Right renal cortex interstitium (tissue), 3 donors: ENCODE data around the gene CSTA. TPM values are rescaled to one million over a fixed set of nuclear protein-coding genes. Genes with fewer than 3 reads are reported as not detected.

Experiments
- DNase-seq, 3 donors: peaks; one replicate each; pipeline ENCODE4 v3.0.0-alpha.2; 2013; ENCODE audit warnings: low read depth in 3 of 3, low spot score in 2 of 3
- polyA plus RNA-seq, 3 donors: library from polyadenylated mRNA; unstranded; fragments of 120-200 nt; gene quantifications; one replicate each; pipeline ENCODE4 v1.2.1, GENCODE V29; 2013; ENCODE audit not compliant: insufficient read length in 3 of 3

CSTA gene, protein sequence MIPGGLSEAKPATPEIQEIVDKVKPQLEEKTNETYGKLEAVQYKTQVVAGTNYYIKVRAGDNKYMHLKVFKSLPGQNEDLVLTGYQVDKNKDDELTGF
- polyA plus RNA-seq, result 1 to 10 TPM in 1 of 3 donors, under 1 TPM in 2; 0.37 to 1.2 (median 0.93) TPM

DNA sequence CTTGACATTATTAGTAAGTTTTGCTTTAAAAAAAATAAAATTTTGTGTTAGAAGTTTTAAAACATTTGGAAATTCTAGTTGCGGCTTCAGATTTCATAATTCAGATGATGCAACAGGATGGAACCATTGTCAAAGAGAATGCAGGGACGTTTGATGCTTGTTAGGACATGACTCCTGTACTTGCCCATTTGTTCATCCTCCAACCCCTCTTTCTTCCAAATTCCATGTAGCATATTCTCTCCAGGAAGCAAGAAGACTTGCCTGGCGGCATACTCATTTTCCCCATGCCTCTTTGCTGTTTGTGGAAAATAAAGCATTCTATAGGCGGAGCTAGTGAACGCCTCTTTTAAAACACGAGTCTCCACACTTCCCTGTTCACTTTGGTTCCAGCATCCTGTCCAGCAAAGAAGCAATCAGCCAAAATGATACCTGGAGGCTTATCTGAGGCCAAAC lies at the start of gene CSTA:
TSS of gene CSTA (plus strand) at position 378 of the 453 bp plus-strand sequence. CDS start at position 423, 45 bp downstream.
- DNase-seq, result no peak

DNA sequence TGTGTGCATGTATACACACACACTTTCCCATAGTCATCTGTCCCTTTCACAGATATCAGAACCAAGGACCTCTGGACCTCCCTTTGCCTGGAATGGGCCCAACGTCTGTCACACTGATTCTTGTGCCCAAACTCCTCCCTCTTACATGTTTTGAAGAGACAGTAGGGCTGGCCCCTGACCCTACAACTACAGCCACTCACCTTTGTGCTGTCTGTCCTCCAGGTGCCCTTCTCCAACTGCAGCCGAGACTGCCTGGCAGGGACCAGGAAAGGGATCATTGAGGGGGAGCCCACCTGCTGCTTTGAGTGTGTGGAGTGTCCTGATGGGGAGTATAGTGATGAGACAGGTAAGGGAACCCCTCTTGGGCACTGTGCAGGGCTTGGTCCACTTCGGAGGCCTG lies 43.2 kb upstream of the CSTA start:
- no peak for DNase-seq

GRCh38 chr3:122283796-122284445 lies 41.1 kb upstream of the CSTA start:
- DNase-seq, result no peak

GRCh38 chr3:122284486-122284885 lies 40.6 kb upstream of the CSTA start:
- DNase-seq, result no peak

GRCh38 chr3:122294359-122294758 lies 30.7 kb upstream of the CSTA start:
- DNase-seq, result no peak

DNA sequence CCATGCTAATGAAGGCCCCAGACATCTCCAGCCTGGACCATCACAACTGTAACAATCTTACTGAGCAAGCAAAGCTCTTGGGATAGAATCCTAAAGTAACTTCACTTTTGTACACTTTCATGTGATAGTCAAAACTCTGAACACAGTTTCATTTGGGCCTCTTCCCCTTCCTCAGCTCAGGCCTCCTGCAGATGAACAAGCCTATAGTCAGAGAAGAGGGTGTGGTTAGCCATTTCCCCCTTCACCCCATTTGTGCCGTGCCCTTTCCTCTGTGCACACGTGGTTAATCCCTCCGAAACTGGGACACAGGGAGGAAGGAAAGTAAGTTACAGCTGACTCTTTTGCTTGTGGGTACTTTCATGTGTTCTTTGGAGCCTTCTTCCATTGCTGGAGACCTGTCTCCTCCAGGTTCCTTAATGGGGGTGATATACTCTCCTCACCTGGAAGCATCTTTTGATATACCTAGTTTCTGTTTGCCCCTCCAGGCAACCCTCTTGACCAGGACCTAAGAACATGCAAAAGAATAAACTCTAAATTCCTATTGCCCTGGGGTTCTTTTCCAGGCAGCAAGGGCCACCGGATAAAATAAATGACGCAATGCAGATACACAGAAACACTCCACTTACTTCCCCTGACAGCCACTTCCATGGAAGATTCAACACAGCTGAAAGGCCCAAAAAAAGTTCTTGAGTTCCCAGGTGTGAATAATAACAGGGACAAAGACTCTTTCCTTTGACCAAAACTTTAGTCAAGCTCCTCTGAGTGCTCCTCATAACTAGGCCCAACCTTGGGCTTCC lies 29.6 kb upstream of the CSTA start:
- no peak for DNase-seq

DNA sequence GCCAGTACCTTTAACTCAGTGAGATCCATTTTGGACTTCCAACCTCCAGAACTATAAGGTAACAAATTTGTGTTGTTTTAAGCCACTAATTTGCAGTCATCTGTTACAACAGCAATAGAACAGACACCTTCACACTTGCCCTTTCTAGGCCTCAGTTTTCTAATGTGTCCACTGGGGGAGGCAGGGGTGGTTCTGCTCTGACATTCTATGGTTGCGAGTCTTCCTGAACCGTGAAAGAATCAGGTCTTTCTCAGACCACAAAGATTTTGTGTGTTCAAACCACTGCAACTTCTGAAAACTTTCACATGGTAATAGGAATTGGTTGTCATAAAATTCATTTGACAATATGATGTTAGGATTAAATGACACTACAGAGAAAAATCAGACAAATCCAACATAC lies 26.8 kb upstream of the CSTA start:
- DNase-seq, result no peak

GRCh38 chr3:122299215-122299614 lies 25.8 kb upstream of the CSTA start:
- no peak for DNase-seq

- no peak for DNase-seq
Observed at GRCh38 chr3:122299872-122300460, 25.1 kb upstream of the CSTA start.

DNA sequence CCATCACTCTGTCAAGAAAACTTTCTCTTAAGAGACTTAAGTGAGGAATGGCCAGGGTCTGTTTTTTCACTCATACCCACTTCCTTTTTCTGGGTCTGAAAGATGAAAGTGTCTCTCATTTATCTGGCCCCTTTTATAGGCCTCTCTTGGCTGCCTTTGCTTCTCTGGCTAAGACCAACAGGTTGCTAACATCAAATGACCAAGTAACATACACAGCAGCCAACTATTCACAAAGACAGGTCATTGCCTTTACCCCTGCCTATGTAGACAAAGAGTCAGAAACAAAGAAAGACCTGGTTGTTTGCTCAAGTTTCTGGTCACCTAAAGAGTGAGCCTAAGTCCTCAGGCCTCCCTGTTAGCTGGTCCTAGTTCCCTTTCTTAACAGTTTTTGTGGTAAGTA lies 24.0 kb upstream of the CSTA start:
- no peak for DNase-seq

DNA sequence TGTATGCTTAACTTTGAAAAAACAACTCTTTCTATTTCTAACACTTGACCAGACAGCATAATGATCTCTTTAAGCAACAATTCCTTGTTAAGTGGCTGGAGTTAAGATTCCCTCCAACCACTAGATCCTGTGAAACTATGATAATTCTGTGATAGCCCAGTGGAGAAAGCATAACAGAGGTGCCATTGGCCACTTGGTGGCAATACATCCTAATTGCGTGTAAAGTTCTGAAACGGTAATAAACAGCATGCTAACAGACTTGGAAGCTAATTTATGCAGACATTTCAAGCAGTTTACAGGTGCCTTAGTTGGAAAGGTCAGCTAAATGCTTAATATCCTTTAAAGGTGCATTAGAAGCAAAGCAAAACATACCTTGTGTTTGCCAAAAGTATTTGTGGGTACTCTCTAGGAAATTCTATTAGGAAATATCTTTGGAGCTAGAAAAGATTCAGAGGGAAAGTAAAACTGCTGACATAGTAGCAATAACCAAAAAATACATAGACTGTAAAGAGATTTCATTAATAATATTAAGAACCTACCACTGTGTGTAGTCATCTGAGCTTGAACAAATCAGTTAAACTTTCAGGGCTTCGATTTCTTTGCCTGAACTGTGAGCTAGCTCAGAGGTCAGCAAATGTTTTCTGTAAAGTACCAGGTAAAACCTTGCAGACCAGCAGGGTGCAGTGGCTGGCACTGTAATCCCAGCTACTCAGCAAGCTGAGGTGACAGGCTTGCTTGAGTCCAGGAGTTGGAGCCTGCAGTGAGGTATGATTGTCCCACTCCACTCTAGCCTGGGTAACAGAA lies 19.0 kb upstream of the CSTA start:
- no peak for DNase-seq

DNA sequence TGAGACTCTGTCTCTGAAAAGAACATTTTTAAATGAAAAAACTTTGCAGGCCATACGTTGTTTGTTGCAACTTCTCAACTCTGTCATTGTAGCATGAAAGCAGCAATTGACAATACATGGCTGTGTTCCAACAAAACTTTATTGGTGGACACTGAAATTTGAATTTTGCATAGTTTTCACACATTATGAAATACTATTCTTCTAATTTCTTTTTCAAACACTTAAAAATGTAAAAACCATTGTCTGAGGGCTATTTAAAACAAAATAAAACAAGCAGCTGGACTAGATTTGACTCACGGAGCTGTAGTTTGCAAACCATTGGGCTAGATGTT lies 18.5 kb upstream of the CSTA start:
- no peak for DNase-seq

DNA sequence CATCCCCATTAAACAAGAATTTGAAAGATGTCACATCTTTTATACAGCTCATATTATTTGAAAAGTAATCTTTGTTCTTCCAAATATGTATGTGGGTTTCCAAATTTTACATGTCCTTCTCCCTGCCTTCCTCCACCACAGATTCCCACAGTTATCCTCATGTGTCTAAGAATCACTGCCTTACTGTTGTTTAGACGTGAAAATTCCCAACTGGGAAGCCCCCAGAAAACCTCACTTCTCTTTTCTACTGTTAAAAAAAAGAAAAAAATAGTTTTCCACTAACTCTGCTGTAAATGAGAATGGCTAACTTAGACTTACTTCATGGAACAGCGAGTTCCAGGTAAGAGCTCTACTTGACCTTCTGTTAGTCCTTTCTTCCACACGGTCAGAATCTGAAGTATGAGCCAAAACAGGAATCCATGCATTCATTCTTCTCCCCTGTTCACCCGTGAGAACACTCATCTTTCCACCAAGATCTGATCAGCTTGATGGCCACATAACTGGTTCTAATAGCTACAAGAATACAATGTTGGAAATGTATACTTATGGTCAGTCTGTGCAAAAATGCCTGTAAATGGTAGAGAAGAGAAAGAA lies 17.9 kb upstream of the CSTA start:
- no peak for DNase-seq

DNA sequence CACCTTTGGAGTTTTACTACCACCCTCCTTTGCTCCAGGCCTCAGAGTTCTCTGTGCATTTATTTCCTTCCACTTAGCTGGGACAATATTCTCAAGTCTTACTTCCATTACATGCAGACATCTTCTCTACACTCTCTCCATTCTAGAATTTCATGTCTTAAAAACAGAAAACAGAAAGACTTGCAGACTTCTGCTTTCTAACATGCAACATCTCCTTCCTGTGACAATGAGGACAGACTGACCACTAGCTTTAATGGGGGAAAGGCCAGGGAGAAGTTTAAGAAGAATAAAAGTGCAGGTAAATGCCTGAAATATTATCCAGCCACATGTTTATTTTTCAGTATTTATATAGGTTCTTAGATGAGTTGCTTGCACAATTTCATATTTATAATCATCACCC lies 17.1 kb upstream of the CSTA start:
- no peak for DNase-seq

DNA sequence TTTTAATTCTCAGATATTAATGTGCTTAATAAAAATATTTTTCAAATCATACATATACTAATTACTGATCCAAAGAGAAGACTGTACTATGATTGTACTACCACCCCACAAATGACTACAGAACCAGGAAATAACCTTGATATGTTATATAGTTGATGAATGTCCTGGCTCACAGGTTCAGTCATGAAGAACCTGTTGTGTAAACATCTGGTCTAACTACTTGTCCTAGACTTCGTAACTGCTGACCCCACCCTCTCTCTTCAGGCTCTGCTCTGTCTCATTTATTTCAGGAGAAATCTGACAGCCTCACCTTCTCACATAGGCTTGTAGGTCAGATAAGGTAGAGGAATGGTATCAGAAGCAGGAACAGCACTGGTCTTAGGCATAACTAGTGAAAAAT lies 14.7 kb upstream of the CSTA start:
- DNase-seq, result no peak

GRCh38 chr3:122312826-122313225 lies 12.2 kb upstream of the CSTA start:
- DNase-seq, result no peak

DNA sequence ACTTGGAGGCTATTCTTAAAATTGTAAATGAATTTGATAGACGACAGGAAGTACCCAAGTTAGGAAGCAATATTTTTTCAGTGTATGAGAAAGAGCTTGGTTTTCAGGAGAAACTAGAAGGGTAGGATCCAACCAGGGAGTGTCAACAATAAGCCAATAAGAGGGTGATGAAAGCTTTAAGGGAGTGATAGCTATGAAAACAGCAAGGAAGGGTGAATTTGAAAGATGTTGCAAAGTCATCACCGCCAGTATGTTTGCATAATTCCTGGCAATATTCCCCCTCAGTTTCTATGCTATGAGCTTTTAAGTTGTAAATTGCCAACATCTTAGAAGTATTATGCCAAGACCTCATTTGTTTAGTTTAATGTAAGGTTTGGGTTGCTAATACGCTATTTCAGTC lies 11.8 kb upstream of the CSTA start:
- no peak for DNase-seq

GRCh38 chr3:122314228-122314876 lies 10.7 kb upstream of the CSTA start:
- DNase-seq, result no peak

DNA sequence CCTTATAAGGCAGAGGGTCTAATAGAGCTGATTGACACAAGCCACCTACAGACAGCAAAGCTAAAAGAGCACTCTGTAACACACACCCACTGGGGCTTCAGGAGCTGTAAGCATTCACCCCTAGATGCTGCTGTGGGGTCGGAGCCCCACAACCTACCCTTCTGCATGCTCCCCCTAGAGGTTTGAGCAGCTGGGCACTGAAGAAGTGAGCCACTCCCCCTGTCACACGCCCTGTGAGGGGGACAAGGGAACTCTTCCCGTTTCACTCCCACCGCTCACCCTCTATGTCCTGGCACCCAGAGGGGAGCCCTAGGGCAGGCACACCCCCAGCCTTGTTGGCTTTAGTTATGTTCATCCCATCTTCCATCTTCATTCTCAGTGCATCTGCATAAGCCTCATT lies 9.4 kb upstream of the CSTA start:
- no peak for DNase-seq

GRCh38 chr3:122316368-122316767 lies 8.7 kb upstream of the CSTA start:
- no peak for DNase-seq
